ENCODE measurements around the gene ARHGAP6. TPM values are rescaled to one million over a fixed set of nuclear protein-coding genes. Genes with fewer than 3 reads are reported as not detected.

ARHGAP6 gene
- total RNA-seq, 1 experiment from 2014 or later, result 0.07 TPM

GRCh38 chrX:11146411-11146810, 519.3 kb downstream of the ARHGAP6 start:
- no peak overlapping the region for H4K91ac ChIP-seq (ENCODE audit: insufficient read length, low read depth, low read length)
- H3K36me3 Mint-ChIP-seq (ENCODE audit: insufficient read depth in 1 of 3, low read depth in 3 of 3), result no peaks in the 10 kb centered on the region; a peak in 1 of 7 replicates
- H3K27me3 ChIP-seq (ENCODE audit: insufficient read depth, low read length), result no peaks in the 10 kb centered on the region
- H3K23ac ChIP-seq (ENCODE audit: insufficient read length, low read depth, low read length), result no peak overlapping the region
- H3K79me1 ChIP-seq (ENCODE audit: insufficient read depth, low read depth, low read length, poor library complexity, severe bottlenecking), result no peaks in the 10 kb centered on the region
- no peak overlapping the region for H2BK120ac ChIP-seq (ENCODE audit: low read depth, low read length, poor library complexity, severe bottlenecking)
- WGBS (ENCODE audit: extremely low coverage, insufficient read length, low lambda C conversion rate), result no CpG with 5 or more reads among the region's 1 CpG
- no peak overlapping the region for H3K56ac ChIP-seq (ENCODE audit: insufficient read length, low read depth, low read length)
- H4K5ac ChIP-seq (ENCODE audit: insufficient read length, low read depth, low read length), result no peak overlapping the region
- H3K4me1 ChIP-seq (ENCODE audit: insufficient read depth, low read length), result no peaks in the 10 kb centered on the region
- no peak overlapping the region for H2BK12ac ChIP-seq (ENCODE audit: insufficient read length, low read depth, low read length)
- H3K4ac ChIP-seq (ENCODE audit: low read depth, low read length), result no peak overlapping the region
- no peak for DNase-seq
- H3K4me2 ChIP-seq (ENCODE audit: insufficient read depth, insufficient read length, low read length), result no peak overlapping the region
- H3K18ac ChIP-seq (ENCODE audit: insufficient read length, low read depth, low read length), result no peak overlapping the region
- no peak overlapping the region for H3K14ac ChIP-seq (ENCODE audit: insufficient read depth, low read length)
- no peak overlapping the region for H4K8ac ChIP-seq (replicated peaks; ENCODE audit: insufficient read length, low read depth, low read length)
- H2BK15ac ChIP-seq (ENCODE audit: low read depth, low read length), result no peak overlapping the region
- no peak overlapping the region for H2BK20ac ChIP-seq (ENCODE audit: low read depth, low read length, poor library complexity, severe bottlenecking)
- no peak overlapping the region for H2AK5ac ChIP-seq (ENCODE audit: insufficient read length, low read length)
- no peak overlapping the region for H2BK5ac ChIP-seq (ENCODE audit: insufficient read length, low read length)
- H3K9ac ChIP-seq (ENCODE audit: extremely low read depth, insufficient read length, low read length), result no peak overlapping the region
- no peak overlapping the region for H3K27ac Mint-ChIP-seq
- H4K20me1 ChIP-seq (ENCODE audit: control insufficient read depth, insufficient read depth, insufficient read length), result no peaks in the 10 kb centered on the region
- H3K4me3 Mint-ChIP-seq, result no peak overlapping the region
- H3K9me3 Mint-ChIP-seq, result peaks cover 46 to 56% of the 10 kb centered on the region in 2 experiments
- H3T11ph ChIP-seq (ENCODE audit: low read length), result no peak overlapping the region
- H3K4me1 Mint-ChIP-seq, result peaks cover 2 to 4% of the 10 kb centered on the region in 2 experiments; a peak in 3 of 4 replicates
- peaks cover 4% of the 10 kb centered on the region for H3K27me3 Mint-ChIP-seq (ENCODE audit: low read depth)
- H3K9me3 ChIP-seq (ENCODE audit: control insufficient read depth, low read depth, low read length), result no peaks in the 10 kb centered on the region
- no peaks in the 10 kb centered on the region for H3K79me2 ChIP-seq (ENCODE audit: insufficient read depth, low read length)
- no peak overlapping the region for H3K27ac ChIP-seq (ENCODE audit: insufficient read length, low read depth, low read length)
- H2AFZ ChIP-seq (ENCODE audit: low read length), result no peak overlapping the region
- no peaks in the 10 kb centered on the region for H3K23me2 ChIP-seq (ENCODE audit: insufficient read length, low read depth, low read length, poor library complexity, severe bottlenecking)
- TF ChIP-seq, protein P1, sequence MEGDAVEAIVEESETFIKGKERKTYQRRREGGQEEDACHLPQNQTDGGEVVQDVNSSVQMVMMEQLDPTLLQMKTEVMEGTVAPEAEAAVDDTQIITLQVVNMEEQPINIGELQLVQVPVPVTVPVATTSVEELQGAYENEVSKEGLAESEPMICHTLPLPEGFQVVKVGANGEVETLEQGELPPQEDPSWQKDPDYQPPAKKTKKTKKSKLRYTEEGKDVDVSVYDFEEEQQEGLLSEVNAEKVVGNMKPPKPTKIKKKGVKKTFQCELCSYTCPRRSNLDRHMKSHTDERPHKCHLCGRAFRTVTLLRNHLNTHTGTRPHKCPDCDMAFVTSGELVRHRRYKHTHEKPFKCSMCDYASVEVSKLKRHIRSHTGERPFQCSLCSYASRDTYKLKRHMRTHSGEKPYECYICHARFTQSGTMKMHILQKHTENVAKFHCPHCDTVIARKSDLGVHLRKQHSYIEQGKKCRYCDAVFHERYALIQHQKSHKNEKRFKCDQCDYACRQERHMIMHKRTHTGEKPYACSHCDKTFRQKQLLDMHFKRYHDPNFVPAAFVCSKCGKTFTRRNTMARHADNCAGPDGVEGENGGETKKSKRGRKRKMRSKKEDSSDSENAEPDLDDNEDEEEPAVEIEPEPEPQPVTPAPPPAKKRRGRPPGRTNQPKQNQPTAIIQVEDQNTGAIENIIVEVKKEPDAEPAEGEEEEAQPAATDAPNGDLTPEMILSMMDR (conservative IDR thresholded peaks at IDR 0.05), result no peak

Data from H9 (cell line).